ENCODE data around the gene IL36RN. TPM values are rescaled to one million over a fixed set of nuclear protein-coding genes. Genes with fewer than 3 reads are reported as not detected.

IL36RN gene
- total RNA-seq (not detected), polyA plus RNA-seq (not detected)

DNA sequence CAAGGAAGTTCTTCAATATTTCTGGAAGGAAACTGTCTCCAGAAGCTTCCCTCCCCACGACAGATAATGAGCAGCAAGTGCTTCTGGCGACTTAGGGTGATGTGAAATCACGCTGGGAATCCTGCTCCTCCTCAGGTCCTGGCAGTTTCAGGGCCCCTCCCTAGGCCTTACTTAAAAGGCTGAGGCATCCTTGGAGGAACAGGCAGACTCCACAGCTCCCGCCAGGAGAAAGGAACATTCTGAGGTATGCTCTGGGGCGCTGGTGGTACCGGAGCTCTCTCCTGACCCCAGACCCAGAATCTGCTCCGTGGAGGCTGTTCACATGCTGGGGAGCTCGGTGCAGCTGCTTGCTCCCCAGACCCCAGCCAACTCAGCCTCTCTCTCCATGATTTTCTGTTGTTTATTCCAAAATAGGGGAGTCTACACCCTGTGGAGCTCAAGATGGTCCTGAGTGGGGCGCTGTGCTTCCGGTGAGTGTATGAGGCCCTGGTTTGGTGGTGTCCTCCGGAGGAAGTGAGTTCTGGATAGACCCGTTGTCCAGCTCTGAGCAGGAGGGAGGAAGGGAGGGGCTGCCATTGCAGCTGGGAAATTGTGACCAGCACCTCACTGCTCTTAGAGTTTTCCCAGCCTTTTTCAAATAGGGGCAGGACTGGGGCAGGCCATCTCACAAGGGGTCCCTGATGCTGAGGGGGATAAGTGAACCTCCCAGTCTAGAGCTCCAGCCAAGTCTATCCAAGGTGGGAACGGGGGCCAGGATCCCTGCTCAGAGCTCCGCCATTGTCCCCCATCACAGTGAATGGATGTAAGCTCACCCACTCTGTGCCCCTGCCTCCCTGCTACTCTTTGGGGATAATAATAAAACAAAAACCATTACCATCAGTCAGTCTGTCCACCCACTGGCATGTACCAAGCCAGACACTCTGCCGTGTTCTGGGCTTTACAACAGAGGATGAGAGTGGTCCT is at the start of gene IL36RN:
Gene IL36RN (plus strand): TSS at position 201 of the 963 bp plus-strand sequence. CDS start 241 bp downstream, at position 442.
- Mint-ChIP-seq H3K36me3 (no peaks in the 10 kb centered on the region), H3K27ac (no peak within 1 kb of the TSS), H3K27me3 (peaks cover 3 to 17% of the 10 kb centered on the region in 2 donors), H3K4me1 (no peaks in the 10 kb centered on the region), H3K4me3 (no peak within 1 kb of the TSS), H3K9me3 (peaks cover 0 to 12% (median 9%) of the 10 kb centered on the region in 5 donors)
- no peak for DNase-seq
- CTCF ChIA-PET: no interaction called here
- no peaks in the 10 kb centered on the region for H3K4me1 ChIP-seq (ENCODE audit: insufficient read depth, low read length)
- no peaks in the 10 kb centered on the region for H3K36me3 ChIP-seq (ENCODE audit: insufficient read depth, low read length)
- H3K9me3 ChIP-seq (ENCODE audit: low read length): no peaks in the 10 kb centered on the region
- H3K4me3 ChIP-seq (ENCODE audit: low read length): no peak within 1 kb of the TSS
- POLR2A ChIA-PET: no interaction called here
- H3K27ac ChIP-seq (ENCODE audit: low read depth, low read length): no peak within 1 kb of the TSS
- H3K27me3 ChIP-seq (ENCODE audit: insufficient read depth, low read length, poor library complexity, severe bottlenecking): no peaks in the 10 kb centered on the region

DNA sequence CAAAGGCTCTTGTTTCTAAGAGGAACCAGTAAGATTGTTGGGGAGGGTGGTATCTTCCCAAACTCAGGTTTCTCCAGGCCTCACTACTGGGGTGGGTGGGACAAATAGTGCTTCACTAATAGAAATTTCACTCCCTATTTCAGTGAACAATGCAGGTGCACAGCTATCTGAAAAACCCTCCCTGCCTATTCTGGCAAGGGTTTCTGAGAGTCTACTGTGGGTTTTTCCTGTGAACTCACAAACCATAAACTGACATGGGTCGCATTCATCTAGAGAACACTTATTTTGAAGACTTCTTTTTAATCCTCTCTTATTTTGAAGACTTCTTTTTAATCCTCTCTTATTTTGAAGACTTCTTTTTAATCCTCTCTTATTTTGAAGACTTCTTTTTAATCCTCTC is 49.4 kb upstream of the IL36RN start:
- H3K4me1 Mint-ChIP-seq: no peaks in the 10 kb centered on the region
- ChIA-PET POLR2A (no interaction called here), CTCF (no interaction called here)
- H3K4me3 Mint-ChIP-seq: no peak overlapping the region
- Histone ChIP-seq H3K9me3 (ENCODE audit: low read length) (no peaks in the 10 kb centered on the region), H3K4me3 (ENCODE audit: low read length) (no peak overlapping the region), H3K27ac (ENCODE audit: low read depth, low read length) (no peak overlapping the region), H3K36me3 (ENCODE audit: insufficient read depth, low read length) (no peaks in the 10 kb centered on the region), H3K27me3 (ENCODE audit: insufficient read depth, low read length, poor library complexity, severe bottlenecking) (no peaks in the 10 kb centered on the region), H3K4me1 (ENCODE audit: insufficient read depth, low read length) (no peaks in the 10 kb centered on the region)
- H3K27ac Mint-ChIP-seq: no peak overlapping the region
- no peaks in the 10 kb centered on the region for H3K9me3 Mint-ChIP-seq
- H3K36me3 Mint-ChIP-seq: no peaks in the 10 kb centered on the region
- no peak for DNase-seq
- peaks cover 2 to 26% of the 10 kb centered on the region in 2 donors for H3K27me3 Mint-ChIP-seq

DNA sequence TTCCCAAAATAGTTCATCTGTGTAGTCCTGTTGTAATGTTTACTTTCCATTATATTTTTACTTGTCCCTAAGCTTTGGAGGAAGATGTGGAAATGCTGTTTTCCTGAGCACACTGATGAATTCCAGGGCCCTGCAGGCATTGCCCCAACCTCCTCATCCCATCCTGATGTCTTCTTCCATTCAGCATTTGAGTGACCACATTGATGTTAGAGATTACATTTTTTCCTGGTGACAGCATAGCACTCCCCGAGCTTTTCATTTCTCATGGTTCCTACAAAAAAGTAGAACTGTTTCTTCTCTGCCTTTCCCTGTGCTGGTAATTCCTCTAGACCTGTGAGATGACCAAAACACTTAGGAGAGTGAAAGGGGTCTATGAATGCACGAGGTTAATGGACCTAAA is 48.9 kb upstream of the IL36RN start:
- H3K27me3 ChIP-seq (ENCODE audit: insufficient read depth, low read length, poor library complexity, severe bottlenecking): no peaks in the 10 kb centered on the region
- no peak overlapping the region for H3K27ac ChIP-seq (ENCODE audit: low read depth, low read length)
- Mint-ChIP-seq H3K27ac (no peak overlapping the region), H3K4me3 (no peak overlapping the region), H3K9me3 (no peaks in the 10 kb centered on the region), H3K36me3 (no peaks in the 10 kb centered on the region), H3K4me1 (no peaks in the 10 kb centered on the region), H3K27me3 (peaks cover 6 to 31% of the 10 kb centered on the region in 2 donors)
- H3K9me3 ChIP-seq (ENCODE audit: low read length): no peaks in the 10 kb centered on the region
- ChIA-PET POLR2A (no interaction called here), CTCF (no interaction called here)
- no peak overlapping the region for H3K4me3 ChIP-seq (ENCODE audit: low read length)
- no peaks in the 10 kb centered on the region for H3K4me1 ChIP-seq (ENCODE audit: insufficient read depth, low read length)
- no peak for DNase-seq
- H3K36me3 ChIP-seq (ENCODE audit: insufficient read depth, low read length): no peaks in the 10 kb centered on the region

DNA sequence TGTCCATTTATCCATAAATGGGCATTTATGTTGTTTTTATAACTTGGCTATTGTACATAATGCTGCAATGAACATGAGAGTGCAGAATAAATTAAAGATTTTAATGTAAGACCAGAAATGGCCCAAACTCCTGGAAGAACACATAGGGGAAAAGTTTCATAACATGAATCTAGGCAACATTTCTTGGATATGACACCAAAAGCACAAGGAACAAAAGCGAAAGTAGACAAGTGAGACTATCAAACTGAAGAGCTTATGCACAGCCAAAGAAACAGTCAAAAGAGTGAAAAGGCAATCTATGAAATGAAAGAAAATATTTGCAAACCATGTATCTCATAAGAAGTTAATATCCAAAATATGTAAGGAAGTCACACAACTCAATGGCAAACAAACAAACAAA is 47.9 kb upstream of the IL36RN start:
- CTCF ChIA-PET: no interaction called here
- Histone ChIP-seq H3K27me3 (ENCODE audit: insufficient read depth, low read length, poor library complexity, severe bottlenecking) (no peaks in the 10 kb centered on the region), H3K36me3 (ENCODE audit: insufficient read depth, low read length) (no peaks in the 10 kb centered on the region), H3K27ac (ENCODE audit: low read depth, low read length) (no peak overlapping the region), H3K4me1 (ENCODE audit: insufficient read depth, low read length) (peaks cover 6% of the 10 kb centered on the region), H3K4me3 (ENCODE audit: low read length) (no peak overlapping the region), H3K9me3 (ENCODE audit: low read length) (no peaks in the 10 kb centered on the region)
- Mint-ChIP-seq H3K4me3 (no peak overlapping the region), H3K9me3 (no peaks in the 10 kb centered on the region), H3K36me3 (no peaks in the 10 kb centered on the region), H3K27ac (no peak overlapping the region), H3K4me1 (no peaks in the 10 kb centered on the region), H3K27me3 (peaks cover 7 to 36% of the 10 kb centered on the region in 2 donors)
- POLR2A ChIA-PET: no interaction called here
- no peak for DNase-seq

DNA sequence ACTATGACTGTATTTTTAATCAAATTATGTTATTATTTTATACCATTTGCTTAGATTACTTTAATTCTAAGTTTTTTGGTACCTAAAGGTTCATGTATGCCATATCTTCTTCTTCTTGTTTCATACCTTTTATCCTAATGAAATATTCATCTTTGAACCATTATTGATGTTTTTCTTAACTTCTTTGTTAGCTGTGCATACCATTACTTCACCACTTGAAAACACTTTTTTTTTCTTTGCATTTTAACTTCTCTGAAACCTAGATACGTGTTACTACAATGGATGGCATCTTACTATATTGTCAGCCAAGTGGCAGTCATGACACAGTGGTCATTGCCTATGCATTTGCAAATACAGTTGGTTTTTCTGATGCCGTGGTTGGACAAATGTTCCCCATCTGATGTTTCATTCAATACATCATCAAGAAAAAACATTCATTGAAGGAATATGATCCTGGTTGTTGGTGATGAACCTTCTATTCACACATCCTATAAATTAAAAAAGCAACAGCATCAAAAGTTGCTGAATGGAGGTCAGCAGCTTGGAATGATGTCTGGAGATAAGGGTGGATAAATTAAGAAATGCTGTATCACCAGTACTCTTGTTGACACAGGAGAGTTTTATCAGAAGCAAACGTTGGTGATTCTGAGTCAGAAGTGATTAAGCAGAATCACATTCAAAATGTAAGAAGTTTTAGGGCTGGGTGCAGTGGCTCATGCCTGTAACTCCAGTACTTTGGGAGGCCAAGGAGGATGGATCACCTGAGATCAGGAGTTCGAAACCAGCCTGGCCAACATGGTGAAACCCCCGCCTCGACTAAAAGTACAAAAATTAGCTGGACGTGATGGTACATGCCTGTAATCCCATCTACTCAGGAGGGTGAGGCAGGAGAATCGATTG is 46.3 kb upstream of the IL36RN start:
- H3K27me3 Mint-ChIP-seq: peaks cover 10 to 51% of the 10 kb centered on the region in 2 donors
- DNase-seq: no peak
- H3K27ac Mint-ChIP-seq: no peak overlapping the region
- Histone ChIP-seq H3K9me3 (ENCODE audit: low read length) (no peaks in the 10 kb centered on the region), H3K36me3 (ENCODE audit: insufficient read depth, low read length) (no peaks in the 10 kb centered on the region), H3K27me3 (ENCODE audit: insufficient read depth, low read length, poor library complexity, severe bottlenecking) (no peaks in the 10 kb centered on the region), H3K4me1 (ENCODE audit: insufficient read depth, low read length) (peaks cover 6% of the 10 kb centered on the region), H3K4me3 (ENCODE audit: low read length) (no peak overlapping the region), H3K27ac (ENCODE audit: low read depth, low read length) (no peak overlapping the region)
- POLR2A ChIA-PET: no interaction called here
- peaks cover 0 to 5% (median 0%) of the 10 kb centered on the region in 5 donors for H3K9me3 Mint-ChIP-seq
- CTCF ChIA-PET: no interaction called here
- H3K4me3 Mint-ChIP-seq: no peak overlapping the region
- no peaks in the 10 kb centered on the region for H3K4me1 Mint-ChIP-seq
- no peaks in the 10 kb centered on the region for H3K36me3 Mint-ChIP-seq

DNA sequence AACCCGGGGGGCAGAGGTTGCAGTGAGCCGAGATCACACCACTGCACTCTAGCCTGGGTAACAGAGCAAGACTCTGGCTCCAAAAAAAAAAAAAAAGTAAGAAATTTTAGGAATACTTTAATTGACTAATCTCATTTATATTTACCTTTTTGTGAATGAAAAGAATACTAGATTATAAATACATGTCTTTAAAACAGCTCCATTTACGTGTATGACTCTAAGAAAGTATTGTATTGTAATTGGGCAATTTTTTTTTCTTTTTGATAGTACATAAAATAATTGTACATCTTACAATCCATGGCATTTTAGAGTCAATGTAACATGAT is 45.7 kb upstream of the IL36RN start:
- H3K4me1 ChIP-seq (ENCODE audit: insufficient read depth, low read length): peaks cover 6% of the 10 kb centered on the region
- H3K4me1 Mint-ChIP-seq: no peaks in the 10 kb centered on the region
- H3K36me3 ChIP-seq (ENCODE audit: insufficient read depth, low read length): no peaks in the 10 kb centered on the region
- DNase-seq: no peak
- H3K36me3 Mint-ChIP-seq: no peaks in the 10 kb centered on the region
- H3K9me3 ChIP-seq (ENCODE audit: low read length): no peaks in the 10 kb centered on the region
- no peak overlapping the region for H3K27ac Mint-ChIP-seq
- no peak overlapping the region for H3K27ac ChIP-seq (ENCODE audit: low read depth, low read length)
- ChIA-PET POLR2A (no interaction called here), CTCF (no interaction called here)
- H3K4me3 Mint-ChIP-seq: no peak overlapping the region
- no peak overlapping the region for H3K4me3 ChIP-seq (ENCODE audit: low read length)
- no peaks in the 10 kb centered on the region for H3K27me3 ChIP-seq (ENCODE audit: insufficient read depth, low read length, poor library complexity, severe bottlenecking)
- H3K9me3 Mint-ChIP-seq: peaks cover 0 to 7% (median 0%) of the 10 kb centered on the region in 5 donors
- H3K27me3 Mint-ChIP-seq: peaks cover 13 to 57% of the 10 kb centered on the region in 2 donors

DNA sequence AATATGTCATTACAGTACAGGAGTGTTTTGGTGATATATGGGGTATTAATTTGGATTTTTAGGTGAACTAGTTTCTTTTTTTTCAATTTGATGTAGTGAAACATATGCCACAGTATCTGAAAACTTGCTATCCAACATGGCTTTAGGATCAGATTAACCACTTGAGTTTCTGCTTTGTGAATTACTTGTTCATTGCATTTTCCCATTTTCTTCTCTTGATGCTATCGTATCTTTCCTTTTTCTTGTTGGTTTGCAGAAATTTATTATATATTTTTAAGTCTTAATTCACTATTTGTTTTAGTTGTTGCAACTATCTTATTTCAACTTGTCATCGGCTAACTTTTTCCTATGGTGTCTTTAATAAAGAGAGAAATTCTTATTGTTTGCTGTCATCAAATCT is 44.9 kb upstream of the IL36RN start:
- CTCF ChIA-PET: no interaction called here

DNA sequence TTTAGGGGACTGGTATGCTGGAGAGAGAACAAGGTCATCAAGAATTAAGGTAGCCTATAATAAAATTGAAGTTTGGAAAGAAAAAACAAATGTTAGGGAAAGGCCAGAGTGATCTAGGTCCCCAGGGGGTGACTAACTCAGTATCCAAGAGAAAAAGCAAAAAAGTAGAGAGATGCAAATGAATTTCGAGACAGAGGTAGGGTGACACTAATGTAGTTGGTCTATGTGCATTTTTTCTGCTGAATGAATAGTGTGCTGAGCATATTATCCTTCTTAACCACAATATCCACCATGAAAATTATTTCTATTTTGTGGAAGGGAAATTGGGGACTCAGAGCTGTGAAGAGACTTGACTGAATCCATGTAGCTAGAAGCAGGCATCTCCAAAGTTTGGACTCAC is 44.0 kb upstream of the IL36RN start:
- ChIA-PET CTCF (no interaction called here), POLR2A (no interaction called here)
- Histone ChIP-seq H3K4me1 (ENCODE audit: insufficient read depth, low read length) (peaks cover 6% of the 10 kb centered on the region), H3K9me3 (ENCODE audit: low read length) (no peaks in the 10 kb centered on the region), H3K4me3 (ENCODE audit: low read length) (no peak overlapping the region), H3K27ac (ENCODE audit: low read depth, low read length) (no peak overlapping the region), H3K36me3 (ENCODE audit: insufficient read depth, low read length) (no peaks in the 10 kb centered on the region), H3K27me3 (ENCODE audit: insufficient read depth, low read length, poor library complexity, severe bottlenecking) (no peaks in the 10 kb centered on the region)
- H3K27me3 Mint-ChIP-seq: peaks cover 21 to 70% of the 10 kb centered on the region in 2 donors
- no peak overlapping the region for H3K27ac Mint-ChIP-seq
- H3K4me3 Mint-ChIP-seq: no peak overlapping the region
- H3K4me1 Mint-ChIP-seq: no peaks in the 10 kb centered on the region
- peaks cover 0 to 8% (median 0%) of the 10 kb centered on the region in 3 donors for H3K36me3 Mint-ChIP-seq
- peaks cover 0 to 9% (median 4%) of the 10 kb centered on the region in 5 donors for H3K9me3 Mint-ChIP-seq
- DNase-seq: no peak

More for the DNA sequence above, 44.9 kb upstream of the IL36RN start:
- H3K4me1 ChIP-seq (ENCODE audit: insufficient read depth, low read length): peaks cover 6% of the 10 kb centered on the region
- POLR2A ChIA-PET: no interaction called here
- H3K27ac ChIP-seq (ENCODE audit: low read depth, low read length): no peak overlapping the region
- H3K27ac Mint-ChIP-seq: no peak overlapping the region
- peaks cover 0 to 4% (median 0%) of the 10 kb centered on the region in 3 donors for H3K36me3 Mint-ChIP-seq
- no peak overlapping the region for H3K4me3 Mint-ChIP-seq
- no peaks in the 10 kb centered on the region for H3K36me3 ChIP-seq (ENCODE audit: insufficient read depth, low read length)
- no peak overlapping the region for H3K4me3 ChIP-seq (ENCODE audit: low read length)
- DNase-seq: no peak
- H3K27me3 ChIP-seq (ENCODE audit: insufficient read depth, low read length, poor library complexity, severe bottlenecking): no peaks in the 10 kb centered on the region
- peaks cover 17 to 62% of the 10 kb centered on the region in 2 donors for H3K27me3 Mint-ChIP-seq
- H3K4me1 Mint-ChIP-seq: no peaks in the 10 kb centered on the region
- H3K9me3 Mint-ChIP-seq: peaks cover 0 to 9% (median 4%) of the 10 kb centered on the region in 5 donors
- no peaks in the 10 kb centered on the region for H3K9me3 ChIP-seq (ENCODE audit: low read length)

Data from CD8-positive, alpha-beta memory T cell (primary cell).